WTC11 (cell line): ENCODE measurements around the gene EHBP1. TPM values are rescaled to one million over a fixed set of nuclear protein-coding genes. Genes with fewer than 3 reads are reported as not detected.

Source experiments
- ATAC-seq: fragments of 200-7000 bp; cut with Tn5 transposase; 2 replicates; pipeline ENCODE4 v1.10.0; 2021; ENCODE audit warnings: mild to moderate bottlenecking, moderate library complexity
- CTCF ChIA-PET: fragments of 300-600 bp; sonication (Branson Sonifier 250); formaldehyde crosslinking; loops from one replicate; lab custom pipeline; 2021; ENCODE audit warnings: antibody characterized with exemption; lab: Charles Lee
- POLR2A ChIA-PET: fragments of 350-600 bp; sonication (Branson Sonifier 250); formaldehyde crosslinking; loops from one replicate; lab custom pipeline; 2021; ENCODE audit warnings: antibody characterized with exemption; lab: Charles Lee
- DNase-seq: peaks from one replicate; pipeline ENCODE4 v3.0.0; 2021; ENCODE audit warnings: low spot score
- H3K27ac Mint-ChIP-seq: 2 replicates; pipeline ENCODE4 v1.8.0; 2021; ENCODE audit warnings: mixed read lengths
- H3K27me3 Mint-ChIP-seq: 2 replicates; pipeline ENCODE4 v1.8.0; 2021; ENCODE audit warnings: low read depth, mild to moderate bottlenecking, moderate library complexity, mixed read lengths
- H3K36me3 Mint-ChIP-seq: 2 replicates; pipeline ENCODE4 v1.8.0; 2021; ENCODE audit warnings: mixed read lengths
- H3K4me1 Mint-ChIP-seq: 2 replicates; pipeline ENCODE4 v1.8.0; 2022; ENCODE audit warnings: mixed read lengths
- H3K4me3 Mint-ChIP-seq: 2 replicates; pipeline ENCODE4 v1.8.0; 2021; ENCODE audit warnings: mild to moderate bottlenecking, moderate library complexity, mixed read lengths
- H3K9me3 Mint-ChIP-seq: 2 replicates; pipeline ENCODE4 v1.8.0; 2021; ENCODE audit warnings: mixed read lengths
- AR ChIP-seq: fragments of 250-450 bp; sonication (Bioruptor Pico); IDR thresholded peaks from 2 replicates; pipeline ENCODE4 v1.9.0; 2021; ENCODE audit warnings: mild to moderate bottlenecking
- ATF1 ChIP-seq: sonication (generic); formaldehyde crosslinking; IDR thresholded peaks from 2 replicates; pipeline ENCODE4 v1.8.1; 2023; ENCODE audit warnings: mild to moderate bottlenecking, moderate library complexity, missing genetic modification reagents
- ATF2 ChIP-seq: sonication (generic); formaldehyde crosslinking; IDR thresholded peaks from 2 replicates; pipeline ENCODE4 v1.8.1; 2022; ENCODE audit warnings: low read depth, missing genetic modification reagents, borderline replicate concordance
- CBFB ChIP-seq: sonication (generic); formaldehyde crosslinking; IDR thresholded peaks from 2 replicates; pipeline ENCODE4 v1.8.1; 2022; ENCODE audit warnings: mild to moderate bottlenecking, low read depth, missing genetic modification reagents
- ESRRA ChIP-seq: sonication (generic); formaldehyde crosslinking; IDR thresholded peaks from 2 replicates; pipeline ENCODE4 v1.8.1; 2022; ENCODE audit warnings: mild to moderate bottlenecking, missing genetic modification reagents, borderline replicate concordance
- ETV6 ChIP-seq: sonication (generic); formaldehyde crosslinking; IDR thresholded peaks from 2 replicates; pipeline ENCODE4 v1.8.1; 2022; ENCODE audit warnings: mild to moderate bottlenecking, missing genetic modification reagents
- FOXP1 ChIP-seq: sonication (generic); formaldehyde crosslinking; IDR thresholded peaks from 2 replicates; pipeline ENCODE4 v1.8.0; 2022; ENCODE audit warnings: missing genetic modification reagents, mild to moderate bottlenecking, moderate library complexity, borderline replicate concordance
- GRHL2 ChIP-seq: fragments of 250-450 bp; sonication (Bioruptor Pico); IDR thresholded peaks from 2 replicates; pipeline ENCODE4 v1.8.0; 2022; ENCODE audit warnings: mild to moderate bottlenecking, moderate library complexity; ENCODE audit not compliant: insufficient replicate concordance, severe bottlenecking
- KAT7 ChIP-seq: sonication (generic); formaldehyde crosslinking; IDR thresholded peaks from 2 replicates; pipeline ENCODE4 v1.8.1; 2023; ENCODE audit warnings: missing genetic modification reagents, mild to moderate bottlenecking, borderline replicate concordance
- MXD4 ChIP-seq: fragments of 250-450 bp; sonication (Bioruptor Pico); IDR thresholded peaks from 2 replicates; pipeline ENCODE4 v1.8.0; 2021; ENCODE audit warnings: mild to moderate bottlenecking, moderate library complexity, borderline replicate concordance
- MYBL2 ChIP-seq: sonication (generic); formaldehyde crosslinking; IDR thresholded peaks from 2 replicates; pipeline ENCODE4 v1.8.1; 2023; ENCODE audit warnings: mild to moderate bottlenecking, moderate library complexity, missing genetic modification reagents
- NFE2L1 ChIP-seq: sonication (generic); formaldehyde crosslinking; IDR thresholded peaks from 2 replicates; pipeline ENCODE4 v1.8.1; 2023; ENCODE audit warnings: missing genetic modification reagents
- NR1H2 ChIP-seq: sonication (generic); formaldehyde crosslinking; IDR thresholded peaks from 2 replicates; pipeline ENCODE4 v1.9.0; 2021; ENCODE audit warnings: mild to moderate bottlenecking, moderate library complexity, missing genetic modification reagents
- OVOL2 ChIP-seq: fragments of 250-450 bp; sonication (Bioruptor Pico); IDR thresholded peaks from 2 replicates; pipeline ENCODE4 v1.9.0; 2021; ENCODE audit warnings: mild to moderate bottlenecking, borderline replicate concordance
- SMAD3 ChIP-seq: sonication (generic); formaldehyde crosslinking; IDR thresholded peaks from 2 replicates; pipeline ENCODE4 v1.8.0; 2022; ENCODE audit warnings: missing genetic modification reagents, mild to moderate bottlenecking, borderline replicate concordance
- TCF7 ChIP-seq: sonication (generic); formaldehyde crosslinking; IDR thresholded peaks from 2 replicates; pipeline ENCODE4 v1.8.0; 2022; ENCODE audit warnings: mild to moderate bottlenecking, low read depth, missing genetic modification reagents, moderate library complexity
- USF2 ChIP-seq: sonication (generic); formaldehyde crosslinking; IDR thresholded peaks from 2 replicates; pipeline ENCODE4 v1.8.1; 2023; ENCODE audit warnings: mild to moderate bottlenecking, missing genetic modification reagents, moderate library complexity
- ZNF138 ChIP-seq: sonication (generic); formaldehyde crosslinking; conservative IDR thresholded peaks from 2 replicates; pipeline ENCODE4 v1.8.1; 2022; ENCODE audit warnings: mild to moderate bottlenecking, moderate library complexity, missing genetic modification reagents
- ZNF219 ChIP-seq: sonication (generic); formaldehyde crosslinking; IDR thresholded peaks from 2 replicates; pipeline ENCODE4 v1.8.0; 2023; ENCODE audit warnings: missing genetic modification reagents, mild to moderate bottlenecking, borderline replicate concordance
- ZNF396 ChIP-seq: fragments of 250-450 bp; sonication (Bioruptor Pico); IDR thresholded peaks from 2 replicates; pipeline ENCODE4 v1.8.0; 2021; ENCODE audit warnings: mild to moderate bottlenecking, moderate library complexity, borderline replicate concordance
- ZSCAN18 ChIP-seq: fragments of 250-450 bp; sonication (Bioruptor Pico); IDR thresholded peaks from 2 replicates; pipeline ENCODE4 v2.1.2; 2022; ENCODE audit warnings: mild to moderate bottlenecking, moderate library complexity
- total RNA-seq: library from RNA; stranded (reverse); gene quantifications from 3 replicates; pipeline ENCODE4 v1.2.3, GENCODE V29; 2021

Gene EHBP1
- total RNA-seq, 1 experiment from 2014 or later, result 36.4 TPM

- TF ChIP-seq ETV6 (CRISPR knock-in tag) (no peak), NFE2L1 (no peak), ZNF396 (CRISPR knock-in tag) (no peak), ESRRA (no peak), ATF1 (no peak), FOXP1 (no peak), ATF2 (no peak), USF2 (CRISPR knock-in tag) (no peak), KAT7 (CRISPR knock-in tag) (no peak), SMAD3 (CRISPR knock-in tag) (no peak)
- TF ChIP-seq, all 79 proteins: peak for 0
- Mint-ChIP-seq H3K27me3 (no peaks in the 10 kb centered on the region), H3K27ac (no peak overlapping the region), H3K4me1 (0 out of 2 replicates have a peak, but pooled peaks cover 4% of the 10 kb centered on the region), H3K4me3 (no peak overlapping the region), H3K36me3 (no peaks in the 10 kb centered on the region), H3K9me3 (no peaks in the 10 kb centered on the region)
- ChIA-PET CTCF (no interaction called here), POLR2A (interaction anchor here (0.6 kb wide), 1 partner anchor 683 kb away, joined by 3 read pairs; no protein-coding TSS in a partner anchor)
- ATAC-seq, result no peak
- DNase-seq, result no peak
These were observed 87.7 kb downstream of the EHBP1 start for GRCh38 chr2:62793213-62793612.

GRCh38 chr2:62794791-62795190 is 89.3 kb downstream of the EHBP1 start:
- CTCF ChIA-PET, result no interaction called here
- DNase-seq (no peak), ATAC-seq (no peak)
- Mint-ChIP-seq H3K4me1 (0 out of 2 replicates have a peak, but pooled peaks cover 4% of the 10 kb centered on the region), H3K4me3 (no peak overlapping the region), H3K9me3 (no peaks in the 10 kb centered on the region), H3K27me3 (no peaks in the 10 kb centered on the region), H3K27ac (no peak overlapping the region), H3K36me3 (no peaks in the 10 kb centered on the region)
- POLR2A ChIA-PET, result no interaction called here
- TF ChIP-seq MXD4 (CRISPR knock-in tag) (no peak), OVOL2 (CRISPR knock-in tag) (no peak)

- no peak overlapping the region for H3K27ac Mint-ChIP-seq
- no peak overlapping the region for H3K4me3 Mint-ChIP-seq
- DNase-seq (no peak), ATAC-seq (no peak)
- H3K4me1 Mint-ChIP-seq, result no peaks in the 10 kb centered on the region
- H3K9me3 Mint-ChIP-seq, result no peaks in the 10 kb centered on the region
- TF ChIP-seq ZSCAN18, result no peak
- TF ChIP-seq AR (CRISPR knock-in tag), result no peak
- TF ChIP-seq ZNF396 (CRISPR knock-in tag), result no peak
- no peak for TF ChIP-seq MYBL2 (CRISPR knock-in tag)
- TF ChIP-seq NFE2L1, result no peak
- no peak for TF ChIP-seq GRHL2 (CRISPR knock-in tag)
- no peak for TF ChIP-seq ETV6 (CRISPR knock-in tag)
- no peak for TF ChIP-seq ESRRA
- no peak for TF ChIP-seq ZNF138
- TF ChIP-seq NR1H2, result no peak
- TF ChIP-seq FOXP1, result no peak
- TF ChIP-seq CBFB, result no peak
- no peak for TF ChIP-seq ZNF219 (CRISPR knock-in tag)
- TF ChIP-seq TCF7 (CRISPR knock-in tag), result no peak
- H3K27me3 Mint-ChIP-seq, result no peaks in the 10 kb centered on the region
- ChIA-PET CTCF (no interaction called here), POLR2A (no interaction called here)
- no peaks in the 10 kb centered on the region for H3K36me3 Mint-ChIP-seq
These were observed 89.8 kb downstream of the EHBP1 start for GRCh38 chr2:62795341-62795740.
